Activated CD8-positive, alpha-beta memory T cell treated with anti-CD3 and anti-CD28 coated beads, Interleukin-2, amount 50 U/mL, for 1 hour (primary cell): Measurements from ENCODE around the gene SF1.
A peak's percentile ranks its signal among the peaks of the same experiment; 100 is the strongest.

ENCODE experiments used
- DNase-seq: peaks from one replicate; pipeline ENCODE4 v3.0.0-alpha.2; 2020; ENCODE audit errors: extremely low read depth

Gene SF1

DNA sequence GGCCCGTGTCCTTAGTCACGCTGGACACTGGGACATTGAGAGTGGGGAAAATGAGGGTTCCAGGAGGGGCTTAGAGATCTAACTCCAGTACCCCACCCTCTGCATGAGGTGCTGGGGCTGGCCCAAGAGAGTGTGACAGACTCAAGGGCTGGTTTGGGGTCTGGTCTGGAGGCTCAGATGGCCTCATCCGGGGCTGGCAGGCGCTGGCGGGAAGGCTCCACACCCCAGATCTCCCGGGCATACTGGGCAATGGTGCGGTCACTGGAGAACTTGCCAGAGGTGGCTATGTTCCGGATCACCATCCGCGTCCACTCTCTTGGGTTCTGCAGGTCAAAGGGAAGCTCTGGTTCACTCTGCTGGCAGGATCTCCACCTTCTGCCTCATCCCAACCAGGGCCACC, 31.9 kb downstream of the SF1 start:
- DNase-seq = no peak

DNA sequence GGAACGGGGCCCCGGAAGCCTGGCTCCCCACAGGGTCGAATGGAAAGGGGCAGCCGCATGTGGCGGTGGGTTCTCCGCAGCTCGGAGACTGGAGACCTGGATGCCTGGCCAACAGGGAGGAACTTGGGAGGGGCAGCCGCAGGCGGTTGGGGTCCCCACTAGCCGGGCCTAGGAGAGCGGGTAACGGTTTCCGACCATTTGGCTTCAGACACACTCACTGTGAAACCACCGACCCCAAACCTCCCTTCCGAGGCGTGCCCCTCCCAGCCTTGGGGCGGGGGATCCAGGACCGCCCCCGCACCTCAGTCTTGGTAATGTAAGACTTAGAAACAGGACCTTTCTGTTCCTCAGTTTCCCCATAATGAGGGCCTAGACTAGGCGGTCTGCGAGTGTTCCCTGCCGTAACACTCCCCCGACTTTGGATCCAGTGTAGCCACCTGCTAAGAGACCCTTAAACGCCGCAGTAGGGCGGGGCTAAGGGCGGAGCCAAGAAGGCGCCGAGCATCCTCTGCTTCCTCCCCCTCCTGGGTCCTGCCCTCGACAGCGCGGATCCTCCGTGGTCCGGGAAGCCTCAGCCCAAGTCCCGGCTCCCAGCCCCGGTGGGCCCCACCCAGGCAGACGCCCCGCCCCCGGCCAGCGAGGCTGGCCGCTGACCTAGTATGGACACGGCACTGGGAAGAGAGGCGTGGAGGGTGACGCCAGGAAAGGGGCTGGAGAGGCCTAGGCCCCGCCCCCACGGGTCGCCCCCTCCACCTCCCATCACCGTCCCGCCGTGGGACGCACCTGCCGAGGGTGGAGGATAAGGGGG, 32.6 kb downstream of the SF1 start:
- peak; percentile 50 for DNase-seq

DNA sequence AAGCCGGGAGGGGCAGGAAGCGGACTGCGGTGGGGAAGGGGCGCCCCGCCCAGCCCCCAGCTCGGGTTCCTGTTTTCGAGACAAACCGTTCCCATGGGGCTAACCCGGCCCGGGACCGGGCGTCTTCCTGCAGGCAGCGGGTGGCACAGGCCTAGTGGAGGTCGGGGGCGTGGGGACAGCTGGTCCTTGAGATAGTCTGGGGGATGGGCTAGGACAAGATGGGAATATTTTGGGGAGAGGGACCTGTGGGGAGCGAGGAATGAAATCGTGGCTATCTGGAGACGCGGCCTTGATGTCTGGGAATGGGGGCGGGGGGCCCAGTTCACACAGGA, 33.2 kb downstream of the SF1 start:
- DNase-seq = peak; percentile 48

DNA sequence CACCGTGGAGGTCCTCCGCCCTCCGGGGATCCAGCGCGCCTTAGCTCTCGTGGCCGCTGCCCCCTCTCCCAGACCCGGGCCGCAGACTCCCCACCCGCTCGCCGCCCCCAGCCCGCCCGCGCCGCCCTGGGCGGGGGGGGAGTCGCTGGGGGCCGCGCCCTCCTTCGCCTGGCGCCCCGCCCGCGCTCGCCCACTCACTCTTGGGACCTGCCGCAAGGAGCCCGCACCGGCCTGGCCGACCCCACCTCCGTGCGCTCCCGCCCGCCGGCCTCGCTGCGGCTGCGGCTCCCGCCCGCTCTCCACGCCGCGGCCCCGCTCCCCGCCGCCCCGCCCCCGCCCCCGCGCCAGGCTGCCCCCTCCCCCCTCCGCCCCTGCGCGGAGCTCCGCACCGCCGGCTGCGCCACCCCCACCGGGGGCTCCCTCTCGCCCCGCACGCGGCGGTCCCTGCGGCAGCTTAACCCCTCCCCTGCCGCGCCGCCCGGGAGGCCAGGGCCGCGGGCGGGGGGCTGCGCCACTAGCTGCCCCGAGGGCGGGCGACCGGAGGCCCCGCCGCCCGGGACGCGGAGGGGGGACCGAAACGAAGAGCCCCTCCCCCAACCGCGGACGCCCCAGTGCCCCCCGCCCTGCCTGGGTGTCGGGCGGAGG, 33.7 kb downstream of the SF1 start:
- no peak for DNase-seq

DNA sequence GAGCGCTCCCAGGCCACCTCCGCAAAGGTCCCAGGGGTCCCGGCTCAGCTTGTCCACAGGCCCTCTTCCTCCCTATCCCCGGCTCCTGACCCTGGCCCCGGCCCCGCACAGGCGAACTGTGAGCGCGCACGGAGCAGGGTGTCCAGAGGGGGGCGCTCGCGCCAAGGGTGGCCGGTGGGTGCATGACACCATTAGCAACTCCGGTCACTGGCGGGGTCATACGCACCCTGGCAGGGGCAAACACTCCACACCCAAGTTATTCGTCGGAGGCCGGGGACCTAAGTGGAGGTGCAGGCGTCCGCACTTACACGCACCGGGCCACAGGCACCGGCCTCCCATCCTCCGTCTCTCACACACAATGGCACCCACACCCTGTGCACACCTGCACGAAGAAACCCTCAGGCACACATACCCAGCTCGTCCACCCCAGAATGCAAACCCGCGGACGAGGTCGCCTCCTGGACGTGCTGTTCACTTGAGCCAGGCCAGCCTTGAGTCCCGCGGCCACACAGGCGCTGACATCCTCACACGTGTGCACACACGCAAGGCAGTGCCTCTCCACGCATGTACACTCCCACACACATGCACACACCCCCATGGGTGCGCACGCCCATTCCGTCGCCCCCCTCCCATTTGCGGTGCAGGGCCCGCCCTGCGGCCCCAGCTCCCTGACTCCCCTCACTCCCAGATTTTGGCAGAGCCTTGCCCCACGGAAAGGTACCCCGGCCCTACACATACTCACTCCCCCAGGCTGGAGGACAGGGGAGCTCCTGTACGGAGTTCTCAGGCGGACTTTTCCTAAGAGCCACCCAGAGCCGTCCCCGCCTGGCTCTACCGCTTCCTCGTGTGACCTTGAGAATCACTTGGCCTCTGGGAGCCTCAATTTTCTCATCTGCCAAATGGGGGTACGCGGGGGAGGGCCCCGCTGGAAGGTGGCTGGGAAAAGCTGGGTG, 34.5 kb downstream of the SF1 start, which contains the start of gene RASGRP2:
TSS of gene RASGRP2 (minus strand) at position 552 of the 953 bp plus-strand sequence. CDS start 1,276 bp downstream, outside the sequence.
- peak; percentile 70 for DNase-seq

DNA sequence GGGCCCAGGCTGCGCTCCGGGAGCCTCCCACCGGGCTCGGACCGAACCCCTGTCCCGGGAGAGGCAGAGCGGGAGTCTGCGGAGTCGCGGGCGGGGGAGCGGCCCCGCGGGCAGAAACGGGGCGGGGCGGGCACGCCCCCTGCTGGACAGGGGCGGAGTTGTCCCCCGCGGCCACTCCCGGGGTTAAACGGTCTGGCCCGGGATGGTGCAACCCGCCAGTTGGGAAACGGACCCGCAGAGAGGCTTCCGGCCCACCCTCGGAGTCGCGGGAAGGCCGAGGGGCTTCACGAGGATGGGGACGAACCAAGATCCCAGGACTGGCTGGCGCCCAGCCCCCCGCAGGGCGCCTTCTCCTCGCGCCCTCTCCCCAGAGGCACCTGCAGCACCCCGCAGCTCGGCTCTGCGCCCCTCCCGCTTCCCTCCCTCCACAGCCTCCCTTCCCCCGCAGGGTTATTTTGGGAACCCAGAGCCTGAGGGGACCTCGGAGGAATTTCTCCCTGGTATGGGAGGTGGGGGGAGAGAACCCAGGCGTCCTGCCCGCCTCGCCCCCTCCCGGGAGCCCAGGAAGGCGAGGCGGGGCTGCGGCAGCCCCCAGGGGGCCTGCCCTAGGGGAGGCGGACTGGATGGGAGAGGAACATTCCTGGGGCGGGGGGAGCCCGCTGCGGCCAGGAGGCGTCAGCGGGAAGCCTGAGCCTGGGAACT, 35.3 kb downstream of the SF1 start:
- no peak for DNase-seq

DNA sequence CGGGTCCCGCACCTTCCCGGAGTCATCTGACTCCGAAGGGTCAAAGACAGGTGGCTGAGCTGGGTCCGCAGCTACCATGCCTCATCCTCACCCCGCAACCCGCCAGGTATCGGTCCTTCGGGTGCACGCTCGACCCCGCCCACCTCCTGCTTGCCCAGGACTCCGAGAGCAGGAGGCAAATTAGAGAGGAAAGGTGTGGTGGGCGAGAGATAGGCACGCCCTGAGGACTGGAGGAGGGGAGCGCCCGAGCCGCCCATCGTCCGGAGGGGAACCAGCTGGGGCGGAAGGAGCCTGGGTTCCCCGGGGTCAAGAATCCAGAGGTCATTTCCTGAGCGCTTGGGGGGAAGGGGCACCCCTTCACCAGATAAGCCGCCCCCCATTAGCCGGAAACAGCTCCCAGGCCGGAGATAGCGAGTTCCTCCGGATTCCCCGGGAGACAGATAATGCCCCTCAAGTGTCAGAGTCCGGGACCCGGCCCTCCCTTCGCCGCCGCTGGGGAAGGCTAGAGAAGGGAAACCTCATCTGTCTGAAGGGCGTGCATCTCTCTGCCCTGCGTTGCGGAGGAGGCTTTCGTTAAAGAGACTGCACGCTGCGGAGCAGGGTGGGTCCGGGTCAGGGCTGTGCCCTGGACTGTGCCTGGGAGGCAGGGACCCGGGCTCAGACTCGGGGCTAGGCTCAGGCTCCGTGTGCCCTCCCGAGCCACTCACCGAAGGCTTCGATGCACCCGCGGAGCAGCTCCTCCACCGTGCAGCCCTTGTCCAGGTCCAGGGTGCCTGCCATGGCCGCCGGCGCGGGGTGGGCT, 36.1 kb downstream of the SF1 start:
- no peak for DNase-seq

DNA sequence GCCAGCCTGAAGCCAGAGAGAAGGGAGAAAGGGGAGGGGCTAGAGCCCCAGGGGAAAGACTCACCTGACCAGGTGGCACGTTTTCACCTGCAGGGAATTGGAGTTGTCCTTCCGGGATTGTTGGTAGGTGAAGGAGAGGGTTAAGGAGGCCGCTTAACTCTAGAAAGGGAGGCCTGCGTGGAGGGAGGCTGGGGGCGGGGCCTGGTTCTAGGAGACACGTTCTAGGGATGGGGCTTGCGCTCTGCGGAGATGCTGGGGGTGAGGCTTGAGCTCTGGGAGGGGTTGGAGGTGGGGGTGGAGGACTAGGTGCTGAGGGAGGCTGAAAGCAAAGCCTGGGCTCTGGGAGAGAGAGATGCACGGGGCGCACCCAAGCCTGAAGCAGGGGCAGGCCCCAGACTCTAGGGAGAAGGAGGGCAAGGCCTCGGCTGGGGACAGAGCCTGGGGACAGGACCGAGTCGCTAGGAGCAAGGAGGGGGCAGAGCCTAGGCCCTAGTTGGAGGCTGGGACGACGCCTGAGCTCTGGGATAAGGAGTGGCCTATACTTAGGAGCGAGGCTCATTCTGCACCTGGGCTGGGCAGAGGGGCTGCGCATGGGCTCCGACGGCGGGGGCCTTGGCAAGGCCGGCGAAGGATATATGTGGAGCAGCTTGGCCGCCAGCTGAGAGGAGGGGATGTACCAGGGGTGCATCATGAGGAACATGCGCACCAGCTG, 36.8 kb downstream of the SF1 start:
- DNase-seq = no peak

DNA sequence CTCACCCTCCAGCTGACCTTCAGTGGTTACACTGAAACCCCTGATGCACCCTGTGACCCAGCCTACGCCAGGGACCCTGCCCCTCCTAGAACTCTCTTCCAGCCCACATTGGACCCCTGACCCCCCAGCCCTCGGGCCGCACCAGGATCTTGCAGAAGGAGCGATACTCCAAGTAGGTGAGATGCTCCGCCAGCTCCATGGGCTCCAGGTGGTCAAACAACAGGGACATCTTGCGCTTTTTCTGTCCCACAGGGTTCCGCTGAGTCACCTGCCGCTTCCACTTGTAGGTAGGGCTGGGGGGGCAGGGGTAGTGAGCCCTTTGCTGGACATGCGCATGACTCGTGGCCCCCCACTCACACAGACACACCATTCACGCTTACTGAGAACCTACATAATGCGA, 38.5 kb downstream of the SF1 start:
- DNase-seq = no peak

DNA sequence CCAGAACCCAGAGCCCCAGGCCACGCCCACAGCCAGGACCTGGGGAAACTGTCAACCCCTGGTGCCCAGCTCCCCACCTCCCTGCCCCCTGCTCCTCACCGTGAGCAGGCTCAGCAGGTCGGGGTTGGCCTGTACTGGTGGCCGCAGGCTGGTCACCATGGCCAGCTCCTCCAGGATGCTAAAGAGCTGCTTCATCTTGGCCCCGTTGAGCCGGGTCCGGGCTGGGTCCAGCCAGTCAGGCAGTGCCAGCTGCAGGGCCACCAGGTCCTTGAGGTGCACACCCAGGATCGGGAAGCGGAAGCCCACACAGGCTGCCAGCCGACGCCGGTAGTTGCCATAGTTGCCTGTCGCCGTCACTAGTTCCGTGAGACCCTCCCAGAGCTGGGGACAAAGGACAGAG, 41.7 kb downstream of the SF1 start:
- DNase-seq = no peak

DNA sequence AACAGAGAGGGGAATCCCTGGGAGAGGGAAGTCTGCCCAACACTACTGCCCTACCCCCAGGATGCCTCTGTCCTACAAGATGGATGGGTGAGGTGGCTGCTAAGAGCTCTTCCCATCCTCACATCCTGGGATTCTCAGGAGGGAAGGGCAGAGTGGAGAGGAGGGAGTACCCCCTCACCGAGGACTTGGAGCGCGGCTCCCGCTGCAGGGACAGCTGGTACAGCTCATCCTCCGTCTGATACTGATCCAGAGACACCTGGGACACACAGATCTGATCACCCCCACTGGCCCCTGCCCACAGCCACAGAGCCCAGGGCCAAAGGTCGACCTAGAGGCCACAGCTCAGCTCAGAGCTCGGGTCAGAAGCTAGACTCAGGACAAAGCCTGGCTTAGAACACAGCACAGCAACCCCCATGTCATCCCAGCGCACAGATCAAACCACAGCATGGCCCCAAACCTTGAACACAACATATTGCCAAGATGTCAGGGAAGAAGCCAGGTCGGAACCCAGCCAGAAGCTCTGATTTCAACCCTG, 42.5 kb downstream of the SF1 start:
- no peak for DNase-seq

DNA sequence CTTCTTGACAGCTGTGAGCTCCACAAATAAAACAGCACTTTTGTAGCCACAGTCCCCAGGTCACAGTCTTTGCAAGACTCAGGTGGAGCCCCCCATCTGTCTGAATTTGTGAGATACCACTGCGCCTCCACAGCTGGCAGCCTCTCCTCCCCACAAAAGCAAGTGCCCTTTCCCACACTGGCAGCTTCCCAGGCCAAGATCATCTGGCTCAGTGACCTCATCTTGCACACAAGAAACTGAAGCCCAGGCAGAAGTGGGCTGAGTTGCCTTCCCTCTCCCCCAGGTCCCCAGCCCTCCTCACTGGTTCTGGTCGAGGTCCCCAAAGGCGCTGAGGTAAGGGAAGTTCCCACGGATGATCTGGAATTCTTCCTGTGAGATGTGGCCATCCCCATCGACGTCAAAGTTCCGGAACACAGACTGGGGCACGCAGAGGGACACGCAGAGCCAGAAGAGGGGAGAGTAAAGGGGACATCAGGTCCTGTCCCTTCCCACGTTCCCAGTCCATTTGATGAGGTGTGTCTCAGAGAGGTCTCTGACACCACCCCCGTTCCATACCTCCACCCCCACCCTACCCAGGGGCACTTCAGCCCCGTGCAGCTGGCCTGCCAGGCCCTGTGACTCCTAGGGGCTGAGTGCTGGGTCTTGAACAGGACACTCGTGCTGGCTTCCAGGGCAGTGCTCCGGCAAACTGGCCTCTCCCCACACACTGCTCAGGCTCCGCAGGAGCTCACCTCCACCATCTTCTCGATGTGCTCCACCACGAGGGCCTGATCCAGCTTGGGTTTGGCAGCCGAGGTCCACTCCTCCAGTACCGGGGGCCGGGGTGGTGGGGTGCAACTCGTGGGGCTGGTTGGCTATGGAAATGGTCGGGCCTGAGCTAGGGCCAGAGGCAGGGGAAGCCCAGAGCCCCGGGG, 43.3 kb downstream of the SF1 start:
- DNase-seq = no peak

DNA sequence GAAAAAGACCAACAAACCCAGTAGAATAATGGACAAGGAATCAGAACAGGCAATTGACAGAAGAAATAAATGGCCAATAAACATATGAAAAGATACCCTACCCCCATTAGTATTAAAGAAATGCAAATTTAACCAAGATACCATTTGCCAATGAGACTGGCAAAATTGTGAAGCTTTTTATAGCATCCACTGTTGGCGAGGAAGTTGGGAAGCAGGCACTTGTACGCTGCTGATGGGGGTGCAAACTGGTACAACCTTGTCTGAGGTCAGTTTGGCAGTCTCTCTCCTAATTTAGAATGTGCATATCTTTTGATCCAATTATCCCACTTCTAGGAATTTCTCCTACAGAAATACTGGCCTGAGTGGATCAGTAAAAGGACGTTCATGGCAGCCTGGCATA, 46.7 kb downstream of the SF1 start:
- DNase-seq = no peak

DNA sequence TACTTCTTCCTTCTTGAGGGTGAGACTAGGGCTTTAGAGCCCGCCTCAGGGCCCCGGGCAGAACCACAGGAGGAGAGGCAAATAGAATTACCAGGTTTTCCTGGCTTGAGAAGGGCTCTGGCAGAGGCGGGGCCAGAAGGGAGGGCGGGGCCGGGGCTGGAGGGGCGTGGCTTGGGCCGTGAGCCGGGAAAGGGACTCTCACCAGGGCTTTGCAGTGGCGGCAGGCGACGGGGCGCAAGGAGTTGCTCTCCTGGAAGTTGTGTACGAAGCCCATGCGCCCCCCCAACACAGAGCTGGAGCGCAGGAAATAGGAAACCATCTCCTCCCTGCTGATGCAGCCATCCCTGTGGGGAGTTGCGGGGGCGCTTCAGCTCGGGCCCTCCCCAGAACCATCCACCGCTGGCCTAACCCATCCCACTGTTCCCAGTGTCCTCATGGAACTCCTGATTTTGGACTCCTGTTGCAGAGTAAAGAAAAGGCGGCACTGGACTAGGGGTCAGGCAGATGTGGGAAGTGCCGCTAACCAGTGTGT, 48.4 kb downstream of the SF1 start:
- DNase-seq = no peak

DNA sequence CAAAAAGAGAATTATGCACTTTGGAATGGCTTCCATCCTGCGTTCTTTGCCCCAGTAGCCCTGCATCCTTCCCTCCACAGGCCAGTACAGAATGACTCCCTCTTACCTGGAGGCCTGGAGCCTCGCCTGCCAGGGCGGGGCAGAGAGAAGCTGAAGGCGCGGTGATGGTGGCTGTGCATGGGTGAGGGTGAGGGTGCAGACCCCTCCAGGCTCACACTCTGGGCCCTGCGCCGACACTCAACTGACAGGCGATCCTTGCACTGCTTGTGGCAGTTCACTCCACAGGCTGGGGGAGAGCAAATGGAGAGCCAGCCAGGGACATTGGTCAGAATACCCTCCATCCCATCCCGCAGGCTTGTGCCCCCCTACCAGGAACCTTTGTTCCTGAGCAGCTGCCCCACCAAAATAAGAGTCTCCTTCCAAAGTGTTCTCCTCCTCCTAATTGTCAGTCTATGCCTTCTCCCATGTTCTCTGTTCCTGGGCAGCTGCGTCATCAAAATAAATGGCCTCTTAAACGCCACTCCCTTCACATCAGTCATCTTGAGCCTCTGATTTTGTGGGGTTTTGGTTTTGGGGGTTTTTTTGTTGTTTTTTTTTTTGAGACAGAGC, 49.5 kb downstream of the SF1 start:
- DNase-seq = no peak

DNA sequence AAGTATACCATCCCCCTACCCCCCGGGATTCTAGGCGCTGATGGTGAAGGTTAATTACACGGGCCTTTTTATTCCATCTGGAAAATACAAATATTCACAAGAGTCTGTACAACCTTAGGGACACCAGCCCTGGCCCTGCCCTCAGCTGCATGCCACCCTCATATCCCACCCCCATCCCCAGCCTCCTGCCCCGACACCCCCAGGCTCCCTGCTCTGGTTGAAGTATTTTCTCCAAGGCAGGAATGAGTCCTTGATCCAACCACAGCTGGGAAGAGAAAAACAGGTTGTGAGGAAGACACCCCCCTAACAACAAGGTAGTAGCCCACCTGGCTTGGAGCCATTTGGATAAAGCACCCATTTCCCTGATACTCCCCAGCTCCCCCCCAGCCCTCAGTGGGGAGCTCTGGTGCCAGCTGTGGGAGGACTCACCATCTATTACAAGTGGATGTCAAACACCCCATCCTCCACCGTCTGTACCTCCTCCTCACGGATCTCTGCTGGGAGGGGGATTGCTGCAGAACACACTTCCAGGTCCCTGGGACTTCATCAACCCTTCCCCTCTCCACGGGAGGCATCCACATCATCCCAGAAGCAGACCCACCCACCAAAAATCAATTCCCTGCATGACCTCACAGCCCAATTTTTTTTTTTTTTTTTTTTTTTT, 51.3 kb downstream of the SF1 start:
- DNase-seq = no peak

DNA sequence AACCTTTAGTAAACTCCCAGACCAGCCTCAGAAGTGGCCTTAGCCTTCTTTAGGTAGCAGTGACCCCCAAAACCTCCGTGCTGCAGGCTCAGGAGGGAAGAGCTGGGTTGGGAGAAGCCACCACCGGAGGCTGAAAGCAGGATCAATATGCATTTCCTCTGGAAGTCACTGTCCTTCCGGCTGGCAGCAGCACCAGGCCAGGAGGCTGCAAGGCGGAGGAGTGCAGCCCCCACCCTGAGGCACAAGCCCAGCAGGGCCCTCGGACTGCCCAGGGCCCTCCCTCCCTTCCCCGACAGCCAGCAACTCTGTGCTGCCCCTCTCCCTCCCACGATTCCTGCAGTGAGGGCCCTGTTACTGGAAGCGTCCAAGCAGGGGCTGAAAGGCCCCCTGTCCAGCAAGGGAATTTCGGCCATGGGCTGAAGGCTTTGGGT, 52.1 kb downstream of the SF1 start:
- DNase-seq = no peak
